Psoas muscle (tissue), 8 donors: Measurements from ENCODE around the gene MLLT10. TPM values are rescaled to one million over a fixed set of nuclear protein-coding genes. Genes with fewer than 3 reads are reported as not detected.

Experiments used
- ATAC-seq, 4 donors: fragments of 200-7000 bp; cut with Tn5 transposase; one replicate each; pipeline ENCODE4 v1.9.1; 2020; ENCODE audit warnings: moderate library complexity in 3 of 4, mild to moderate bottlenecking in 2 of 4
- DNase-seq, 2 donors: peaks; one replicate each; pipeline ENCODE4 v3.0.0-alpha.2; 2020
- H3K27ac ChIP-seq: fragments of 200-600 bp; one replicate; pipeline ENCODE4 v1.8.0; 2022
- H3K27me3 ChIP-seq, 3 donors: fragments of 200-600 bp in 1 of 3; one replicate each; pipeline versions ENCODE4 v1.6.1 to v1.8.0; 2013 to 2022; ENCODE audit warnings: low read length in 2 of 3, mild to moderate bottlenecking in 2 of 3, moderate library complexity in 1 of 3; ENCODE audit not compliant: insufficient read depth in 3 of 3
- H3K36me3 ChIP-seq, 2 donors: fragments of 200-600 bp in 1 of 2; one replicate each; pipeline versions ENCODE4 v1.6.1 to v1.8.0; 2013 to 2022; ENCODE audit warnings: low read depth in 1 of 2, mild to moderate bottlenecking in 1 of 2, moderate library complexity in 1 of 2; ENCODE audit not compliant: insufficient read depth in 1 of 2
- H3K4me1 ChIP-seq: fragments of 200-600 bp; one replicate; pipeline ENCODE4 v1.8.0; 2022
- H3K4me3 ChIP-seq: fragments of 200-600 bp; one replicate; pipeline ENCODE4 v1.8.0; 2022; ENCODE audit warnings: mild to moderate bottlenecking
- H3K9me3 ChIP-seq: fragments of 200-600 bp; one replicate; pipeline ENCODE4 v1.8.0; 2022
- WGBS, 3 donors: extraction: QIAGEN DNeasy Blood & Tissue Kit; methylation state at CpG; one replicate each; pipeline versions ENCODE4 v1.1.6 to v1.1.7; 2013; 5-methylcytosine and 5-hydroxymethylcytosine counted together
- intact Hi-C, 2 donors: fragments of 100-400 bp; cut with DNase I; formaldehyde crosslinking; loops; one replicate each; pipeline versions ENCODE4 v1.11.0 to v1.14.2; 2022
- polyA plus RNA-seq, 3 donors: library from polyadenylated mRNA; stranded (reverse); fragments of 200-250 nt; gene quantifications; one replicate each; pipeline ENCODE4 v1.2.3, GENCODE V29; 2013
- total RNA-seq, 4 donors: library from RNA; stranded (reverse); fragmentation: NEBNext Ultra II Directional in 2 of 4; extraction: Animal tissue kit (Norgen Biotek cat#: 25700) in 2 of 4; gene quantifications; one replicate each; pipeline versions ENCODE4 v1.2.1 to v1.2.4, GENCODE V29; 2021 to 2023
- TF ChIP-seq, protein P1 (sequence below): fragments of 200-600 bp; IDR thresholded peaks from one replicate; pipeline ENCODE4 v1.8.0; 2022; ENCODE audit warnings: antibody characterized with exemption
- donor health status: healthy with polysubstance abuse.
- donor health status: DM: no; HTN: no; CAD: no; lungs with moderate emphysema.
- donor health status: Bipolar disorder and iron deficiency.
- donor health status: healthy.
- donor health status: DM: yes; HTN: yes; CAD: no.
- donor health status: DM: no; HTN: no; CAD: no.
- donor health status: DM: no; HTN: no; CAD: no.
- donor health status: DM: yes; HTN: yes; CAD: no.

Gene MLLT10
- total and polyA plus RNA-seq, 7 donors, result 9.6 to 21.1 (median 13.3) TPM

DNA sequence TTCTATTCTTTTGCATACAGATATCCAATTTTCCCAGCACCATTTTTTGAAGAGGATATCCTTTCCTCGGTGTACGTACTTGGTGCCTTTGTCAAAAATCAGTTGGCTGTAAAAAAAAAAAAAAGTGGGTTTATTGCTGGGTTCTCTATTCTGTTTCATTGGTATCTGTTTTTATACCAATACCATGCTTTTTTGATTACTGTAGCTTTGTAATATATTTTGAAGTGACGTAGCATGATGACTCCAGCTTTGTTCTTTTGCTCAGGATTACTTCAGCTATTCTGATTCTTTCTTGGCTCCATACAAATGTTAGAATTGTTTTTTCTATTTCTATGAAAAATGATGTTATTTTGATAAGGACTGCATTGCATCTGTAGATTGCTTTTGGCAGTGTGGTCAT, 165.5 kb downstream of the MLLT10 start:
- H3K27me3 ChIP-seq, result no peaks in the 10 kb centered on the region
- TF ChIP-seq, protein P1, sequence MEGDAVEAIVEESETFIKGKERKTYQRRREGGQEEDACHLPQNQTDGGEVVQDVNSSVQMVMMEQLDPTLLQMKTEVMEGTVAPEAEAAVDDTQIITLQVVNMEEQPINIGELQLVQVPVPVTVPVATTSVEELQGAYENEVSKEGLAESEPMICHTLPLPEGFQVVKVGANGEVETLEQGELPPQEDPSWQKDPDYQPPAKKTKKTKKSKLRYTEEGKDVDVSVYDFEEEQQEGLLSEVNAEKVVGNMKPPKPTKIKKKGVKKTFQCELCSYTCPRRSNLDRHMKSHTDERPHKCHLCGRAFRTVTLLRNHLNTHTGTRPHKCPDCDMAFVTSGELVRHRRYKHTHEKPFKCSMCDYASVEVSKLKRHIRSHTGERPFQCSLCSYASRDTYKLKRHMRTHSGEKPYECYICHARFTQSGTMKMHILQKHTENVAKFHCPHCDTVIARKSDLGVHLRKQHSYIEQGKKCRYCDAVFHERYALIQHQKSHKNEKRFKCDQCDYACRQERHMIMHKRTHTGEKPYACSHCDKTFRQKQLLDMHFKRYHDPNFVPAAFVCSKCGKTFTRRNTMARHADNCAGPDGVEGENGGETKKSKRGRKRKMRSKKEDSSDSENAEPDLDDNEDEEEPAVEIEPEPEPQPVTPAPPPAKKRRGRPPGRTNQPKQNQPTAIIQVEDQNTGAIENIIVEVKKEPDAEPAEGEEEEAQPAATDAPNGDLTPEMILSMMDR, result no peak
- H3K4me1 ChIP-seq, result no peaks in the 10 kb centered on the region
- H3K27ac ChIP-seq, result no peak overlapping the region
- ATAC-seq, result no peak
- peaks cover 21% of the 10 kb centered on the region for H3K9me3 ChIP-seq
- 98 to 100% (median 99%) methylated on average over 3 of the region's 3 CpGs for WGBS, 3 donors
- intact Hi-C loops, result no loop called here
- no peak overlapping the region for H3K4me3 ChIP-seq
- DNase-seq, result no peak
- H3K36me3 ChIP-seq, result no peaks in the 10 kb centered on the region

DNA sequence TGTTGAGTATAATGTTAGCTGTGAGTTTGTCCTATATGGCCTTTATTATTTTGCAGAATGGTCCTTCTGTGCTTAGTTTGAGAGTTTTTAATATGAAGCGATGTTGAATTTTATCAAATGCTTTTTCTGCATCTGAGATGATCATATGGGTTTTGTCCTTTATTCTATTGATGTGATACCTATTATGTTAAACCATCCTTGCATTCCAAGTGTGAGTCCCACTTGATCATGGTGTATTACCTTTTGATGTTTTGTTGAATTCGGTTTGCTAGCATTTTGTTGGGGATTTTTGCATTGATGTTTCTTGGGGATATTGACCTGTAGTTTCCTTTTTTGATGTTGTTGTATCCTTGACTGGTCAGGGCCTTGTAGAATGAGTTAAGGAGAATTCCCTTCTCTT, 166.4 kb downstream of the MLLT10 start:
- DNase-seq (no peak), ATAC-seq (no peak)
- WGBS, 3 donors, result 98 to 99% (median 98%) methylated on average over 2 of the region's 2 CpGs
- Histone ChIP-seq H3K27ac (no peak overlapping the region), H3K4me3 (no peak overlapping the region), H3K4me1 (no peaks in the 10 kb centered on the region), H3K9me3 (peaks cover 21% of the 10 kb centered on the region), H3K36me3 (no peaks in the 10 kb centered on the region), H3K27me3 (no peaks in the 10 kb centered on the region)
- TF ChIP-seq, protein P1, result no peak
- intact Hi-C loops, result no loop called here

DNA sequence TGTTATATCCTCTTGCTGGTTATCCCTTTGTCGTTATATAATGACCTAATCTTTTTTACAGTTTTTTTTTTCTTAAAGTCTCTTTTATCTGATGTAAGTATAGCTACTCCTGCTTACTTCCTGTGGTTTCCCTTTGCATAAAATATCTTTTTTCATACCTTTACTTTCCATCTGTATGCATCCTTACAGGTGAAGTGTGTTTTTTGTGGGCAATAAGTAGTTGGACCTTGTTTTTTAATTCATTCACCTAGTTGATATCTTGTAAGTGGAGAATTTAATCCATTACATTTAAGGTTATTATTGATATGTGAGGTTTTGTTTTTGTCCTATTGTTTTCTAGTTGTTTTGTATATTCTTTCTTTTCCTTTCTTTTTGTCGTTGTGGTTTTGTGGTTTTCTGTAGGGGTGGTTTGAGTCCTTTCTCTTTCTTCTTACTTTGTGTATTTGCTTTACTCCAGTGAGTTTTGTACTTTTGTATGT, 168.6 kb downstream of the MLLT10 start:
- no peaks in the 10 kb centered on the region for H3K4me1 ChIP-seq
- WGBS, 3 donors, result 72 to 79% (median 75%) methylated on average over 2 of the region's 2 CpGs
- intact Hi-C loops, result no loop called here
- ATAC-seq (no peak), DNase-seq (no peak)
- no peaks in the 10 kb centered on the region for H3K27me3 ChIP-seq
- no peak overlapping the region for H3K4me3 ChIP-seq
- no peaks in the 10 kb centered on the region for H3K36me3 ChIP-seq
- TF ChIP-seq, protein P1, result no peak
- H3K27ac ChIP-seq, result no peak overlapping the region
- peaks cover 21% of the 10 kb centered on the region for H3K9me3 ChIP-seq

DNA sequence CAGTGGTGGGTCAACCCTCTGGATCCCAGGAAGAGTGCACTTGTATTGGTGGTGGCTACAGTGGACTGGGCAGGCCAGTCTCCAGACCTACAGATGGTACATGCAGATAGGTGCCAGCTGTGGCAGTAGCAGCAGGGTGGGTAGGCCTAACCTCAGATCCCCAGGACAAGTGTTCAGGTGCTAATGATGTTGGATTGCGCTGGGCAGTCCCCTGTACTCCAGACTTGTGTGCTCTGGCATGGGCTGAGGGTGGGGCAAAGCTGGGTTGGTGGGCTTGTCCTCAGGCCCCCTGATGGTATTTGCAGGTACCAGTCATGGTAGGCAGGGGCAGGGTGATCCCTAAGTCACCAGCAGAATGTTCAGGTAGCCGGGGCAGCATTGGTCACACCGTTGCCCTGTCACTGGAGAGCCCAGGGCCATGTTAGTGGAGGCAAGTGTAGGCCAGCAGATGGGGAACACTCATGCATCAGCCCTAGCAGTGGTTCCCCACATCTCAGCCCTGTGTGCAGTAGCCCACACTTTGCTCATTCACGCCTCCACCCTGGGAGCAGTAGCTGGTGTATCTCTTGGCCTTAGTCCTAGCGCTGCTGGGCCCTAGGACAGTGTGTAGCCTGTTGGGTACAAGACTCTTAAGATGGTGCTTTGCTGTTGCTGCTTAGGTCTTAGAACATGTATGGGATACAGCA, 171.3 kb downstream of the MLLT10 start:
- no peak overlapping the region for H3K4me3 ChIP-seq
- TF ChIP-seq, protein P1, result no peak
- DNase-seq, result no peak
- peaks cover 0 to 5% of the 10 kb centered on the region in 2 donors for H3K36me3 ChIP-seq
- WGBS, 3 donors, result 96 to 98% (median 97%) methylated on average over 5 of the region's 5 CpGs
- no peaks in the 10 kb centered on the region for H3K4me1 ChIP-seq
- no peaks in the 10 kb centered on the region for H3K27me3 ChIP-seq
- intact Hi-C loops, result no loop called here
- H3K9me3 ChIP-seq, result peaks cover 9% of the 10 kb centered on the region
- no peak overlapping the region for H3K27ac ChIP-seq
- ATAC-seq, result peak in 2 of 4 donors; percentile 23 to 40

DNA sequence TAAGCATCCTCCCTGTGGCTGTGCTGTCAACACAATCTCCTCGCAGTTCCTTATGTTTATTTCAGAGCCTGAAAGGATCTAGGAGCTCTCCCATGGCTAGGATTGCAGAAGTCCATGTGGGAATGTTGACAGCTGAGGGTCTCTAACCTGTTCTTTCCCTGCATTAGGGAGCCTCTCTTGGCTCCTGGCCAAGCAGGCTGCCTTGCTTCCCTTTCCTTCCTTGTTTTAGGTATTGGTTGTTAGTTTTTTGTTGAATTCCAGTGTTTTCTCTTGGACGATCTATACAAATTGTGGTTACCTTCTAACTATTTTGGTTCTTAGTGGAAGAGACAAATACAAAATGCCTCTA, 171.8 kb downstream of the MLLT10 start:
- no peak overlapping the region for H3K27ac ChIP-seq

More for the DNA sequence above, 171.8 kb downstream of the MLLT10 start:
- no peaks in the 10 kb centered on the region for H3K4me1 ChIP-seq
- H3K9me3 ChIP-seq, result peaks cover 4% of the 10 kb centered on the region
- TF ChIP-seq, protein P1, result no peak
- WGBS, 3 donors, result 91 to 94% (median 93%) methylated on average over 2 of the region's 2 CpGs
- intact Hi-C loops, result no loop called here
- ATAC-seq (peak in 1 of 4 donors; percentile 24), DNase-seq (no peak)
- H3K36me3 ChIP-seq, result peaks cover 0 to 5% of the 10 kb centered on the region in 2 donors
- H3K4me3 ChIP-seq, result no peak overlapping the region
- no peaks in the 10 kb centered on the region for H3K27me3 ChIP-seq
